Panc1 (cell line): ENCODE data around the gene NOXA1. TPM values are rescaled to one million over a fixed set of nuclear protein-coding genes. Genes with fewer than 3 reads are reported as not detected.

Source experiments
- ATAC-seq: fragments of 200-7000 bp; cut with Tn5 transposase; 2 replicates; pipeline ENCODE4 v1.9.1; 2020; ENCODE audit warnings: mild to moderate bottlenecking, moderate library complexity
- BruUV-seq: library from RNA; stranded (reverse); fragments of 400-500 nt; replicated peaks from 2 replicates; lab custom pipeline; 2021; lab: Mats Ljungman, UMichigan
- CTCF ChIA-PET: fragments of 300-600 bp; sonication (Branson Sonifier 250); formaldehyde crosslinking; loops from one replicate; lab custom pipeline; 2022; ENCODE audit warnings: antibody characterized with exemption; lab: Charles Lee
- POLR2A ChIA-PET: fragments of 300-600 bp; sonication (Branson Sonifier 250); formaldehyde crosslinking; loops from one replicate; lab custom pipeline; 2022; ENCODE audit warnings: antibody characterized with exemption; lab: Charles Lee
- DNase-seq: peaks from one replicate; pipeline ENCODE4 v3.0.0-alpha.2; 2010; ENCODE audit warnings: low read depth, low spot score
- H3K27ac ChIP-seq: 2 replicates; pipeline ENCODE4 v1.5.1; 2011; ENCODE audit warnings: mild to moderate bottlenecking, low read length, inconsistent platforms
- H3K27me3 ChIP-seq: fragments of 200-500 bp; sonication (Bioruptor generic); 2 replicates; pipeline ENCODE4 v1.6.0; 2014; ENCODE audit warnings: low read length, inconsistent platforms; ENCODE audit not compliant: control insufficient read depth, insufficient read depth
- H3K36me3 ChIP-seq: fragments of 200-500 bp; sonication (Bioruptor generic); 2 replicates; pipeline ENCODE4 v1.5.1; 2014; ENCODE audit warnings: inconsistent platforms, mild to moderate bottlenecking, low read length, moderate library complexity; ENCODE audit not compliant: control insufficient read depth, insufficient read depth
- H3K4me1 ChIP-seq: 2 replicates; pipeline ENCODE4 v1.5.1; 2011; ENCODE audit warnings: inconsistent platforms, mild to moderate bottlenecking, low read length, moderate library complexity; ENCODE audit not compliant: control insufficient read depth, insufficient read depth
- H3K4me3 ChIP-seq, 2 experiments: 2 replicates each; pipeline ENCODE4 v1.5.1; 2011 to 2012; ENCODE audit warnings: low read depth in 2 of 2, low read length in 2 of 2, mild to moderate bottlenecking in 2 of 2, inconsistent platforms in 1 of 2, moderate library complexity in 1 of 2
- H3K9me3 ChIP-seq: fragments of 200-500 bp; sonication (Bioruptor generic); 2 replicates; pipeline ENCODE4 v1.5.1; 2014; ENCODE audit warnings: low read depth, mild to moderate bottlenecking, inconsistent platforms, low read length, moderate library complexity; ENCODE audit not compliant: control insufficient read depth, insufficient read depth
- POLR2AphosphoS5 ChIP-seq: IDR thresholded peaks from 2 replicates; pipeline ENCODE4 v1.6.1; 2012; ENCODE audit warnings: mild to moderate bottlenecking, low read depth, low read length, moderate library complexity
- REST ChIP-seq, 2 experiments: IDR thresholded peaks; 2 replicates each; pipeline ENCODE4 v1.6.1; 2011 to 2012; ENCODE audit warnings: low read depth in 2 of 2, control low read depth in 1 of 2, low read length in 1 of 2, mild to moderate bottlenecking in 1 of 2, moderate library complexity in 1 of 2; ENCODE audit not compliant: insufficient read depth in 1 of 2
- SIN3A ChIP-seq: IDR thresholded peaks from 2 replicates; pipeline ENCODE4 v1.6.1; 2012; ENCODE audit warnings: low read depth, mild to moderate bottlenecking, low read length, moderate library complexity, borderline replicate concordance; ENCODE audit not compliant: insufficient read depth
- TCF7L2 ChIP-seq: IDR thresholded peaks from 2 replicates; pipeline ENCODE4 v1.6.1; 2011; ENCODE audit warnings: mild to moderate bottlenecking, low read depth, low read length, inconsistent platforms
- in situ Hi-C: cut with HindIII; loops from 2 replicates; pipeline ENCODE4 v1.10.0; 2016; ENCODE audit warnings: low sequenced_read_pairs, low pct_unique_long_range_greater_than_20kb
- intact Hi-C: fragments of 100-400 bp; cut with micrococcal nuclease; formaldehyde crosslinking; loops from one replicate; pipeline ENCODE4 v1.10.0; 2022; ENCODE audit not compliant: unreplicated experiment
- total RNA-seq: library from RNA; stranded (reverse); gene quantifications from one replicate; pipeline ENCODE4 v1.2.1, GENCODE V29; 2021; ENCODE audit not compliant: unreplicated experiment
- TF ChIP-seq, protein P1 (sequence below): fragments of 450-650 bp; IDR thresholded peaks from 2 replicates; pipeline ENCODE4 v1.5.1; 2017; ENCODE audit warnings: mild to moderate bottlenecking

Gene NOXA1
- total RNA-seq, 1 experiment from 2014 or later: 3.7 TPM

- POLR2A ChIA-PET: no interaction called here
- H3K27me3 ChIP-seq: no peaks in the 10 kb centered on the region
- no peak for DNase-seq
- no peak for ATAC-seq
- in situ Hi-C loops: no loop called here
- no peak overlapping the region for H3K4me3 ChIP-seq
- CTCF ChIA-PET: interaction anchor here (0.6 kb wide), 1 partner anchor 128 kb away, joined by 4 read pairs; no protein-coding TSS in a partner anchor
- TF ChIP-seq SIN3A (no peak), REST (IDR thresholded peaks at IDR 0.05; ENCODE audit: insufficient read depth in 1 of 2, low read depth in 2 of 2, low read length in 1 of 2) (no peak), POLR2AphosphoS5 (no peak), TCF7L2 (no peak)
- TF ChIP-seq, protein P1, sequence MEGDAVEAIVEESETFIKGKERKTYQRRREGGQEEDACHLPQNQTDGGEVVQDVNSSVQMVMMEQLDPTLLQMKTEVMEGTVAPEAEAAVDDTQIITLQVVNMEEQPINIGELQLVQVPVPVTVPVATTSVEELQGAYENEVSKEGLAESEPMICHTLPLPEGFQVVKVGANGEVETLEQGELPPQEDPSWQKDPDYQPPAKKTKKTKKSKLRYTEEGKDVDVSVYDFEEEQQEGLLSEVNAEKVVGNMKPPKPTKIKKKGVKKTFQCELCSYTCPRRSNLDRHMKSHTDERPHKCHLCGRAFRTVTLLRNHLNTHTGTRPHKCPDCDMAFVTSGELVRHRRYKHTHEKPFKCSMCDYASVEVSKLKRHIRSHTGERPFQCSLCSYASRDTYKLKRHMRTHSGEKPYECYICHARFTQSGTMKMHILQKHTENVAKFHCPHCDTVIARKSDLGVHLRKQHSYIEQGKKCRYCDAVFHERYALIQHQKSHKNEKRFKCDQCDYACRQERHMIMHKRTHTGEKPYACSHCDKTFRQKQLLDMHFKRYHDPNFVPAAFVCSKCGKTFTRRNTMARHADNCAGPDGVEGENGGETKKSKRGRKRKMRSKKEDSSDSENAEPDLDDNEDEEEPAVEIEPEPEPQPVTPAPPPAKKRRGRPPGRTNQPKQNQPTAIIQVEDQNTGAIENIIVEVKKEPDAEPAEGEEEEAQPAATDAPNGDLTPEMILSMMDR: no peak
- no peak overlapping the region for H3K27ac ChIP-seq
- no TSS peak for BruUV-seq
- H3K36me3 ChIP-seq: peaks cover 1% of the 10 kb centered on the region; the same call in 1 of the 2 replicates
- intact Hi-C loops: no loop called here
- H3K4me1 ChIP-seq: peaks cover 18% of the 10 kb centered on the region
- no peaks in the 10 kb centered on the region for H3K9me3 ChIP-seq
Observed at GRCh38 chr9:137417161-137418021, 5.8 kb upstream of the NOXA1 start.

DNA sequence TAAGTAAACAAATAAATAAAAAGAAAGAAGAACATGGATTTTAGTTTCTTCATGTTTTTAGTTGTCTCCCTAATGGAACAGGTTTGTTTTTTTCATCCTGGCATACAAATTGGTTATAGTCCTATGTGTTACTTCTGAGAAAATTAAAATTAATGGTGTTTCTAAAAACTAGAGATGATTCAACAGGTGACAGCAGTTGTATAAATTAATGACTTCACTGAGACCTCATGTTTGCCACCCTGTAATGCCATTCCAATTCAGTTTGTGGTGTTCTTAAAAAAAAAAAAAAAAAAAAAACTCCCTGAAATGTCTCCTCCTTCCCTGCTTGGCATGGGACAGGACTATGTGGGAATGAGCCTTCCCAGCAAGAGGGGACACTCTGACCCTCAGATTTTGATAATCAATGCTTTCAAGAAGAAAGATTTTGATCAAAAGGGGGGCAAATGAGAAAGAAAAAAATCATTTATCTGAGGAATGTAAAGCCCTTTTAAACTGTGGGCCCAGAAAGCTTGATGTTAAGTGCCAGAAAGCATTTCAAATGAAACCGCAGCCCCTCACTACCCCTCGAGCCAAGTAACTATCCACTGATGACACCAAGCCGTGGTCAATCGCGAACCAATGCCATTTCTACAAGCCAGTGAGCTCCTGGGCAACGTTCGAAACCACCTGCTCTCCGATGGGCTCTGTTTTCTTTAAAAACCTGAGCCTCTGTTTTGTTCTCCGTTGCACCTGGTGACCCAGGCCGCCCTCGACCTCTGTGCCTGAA is 1.2 kb upstream of the NOXA1 start:
- DNase-seq: no peak
- H3K4me3 ChIP-seq: peak overlapping the region; percentile 75 to 79
- H3K27me3 ChIP-seq: no peaks in the 10 kb centered on the region
- in situ Hi-C loops: no loop called here
- BruUV-seq: TSS peak; percentile 87
- intact Hi-C loops: loop anchor here (10.0 kb wide), 1 partner anchor 127 kb away; no protein-coding TSS in a partner anchor
- H3K36me3 ChIP-seq: peaks cover 4% of the 10 kb centered on the region; the same call in 1 of the 2 replicates
- H3K4me1 ChIP-seq: peaks cover 6% of the 10 kb centered on the region
- TF ChIP-seq TCF7L2: no peak
- TF ChIP-seq SIN3A: no peak
- TF ChIP-seq, protein P1: no peak
- TF ChIP-seq POLR2AphosphoS5: no peak
- TF ChIP-seq REST (IDR thresholded peaks at IDR 0.05; ENCODE audit: insufficient read depth in 1 of 2, low read depth in 2 of 2, low read length in 1 of 2): no peak
- ChIA-PET POLR2A (no interaction called here), CTCF (interaction anchor here (1.4 kb wide), 1 partner anchor 9 kb away, joined by 4 read pairs; no protein-coding TSS in a partner anchor)
- ATAC-seq: no peak
- peak overlapping the region; percentile 86 for H3K27ac ChIP-seq
- H3K9me3 ChIP-seq: no peaks in the 10 kb centered on the region
